T-cell (primary cell): ENCODE measurements around the gene ALDH4A1. TPM values are rescaled to one million over a fixed set of nuclear protein-coding genes. Genes with fewer than 3 reads are reported as not detected.

Experiments
- ATAC-seq, 4 experiments: fragments of 200-7000 bp in 3 of 4; fragments of 150-1000 bp in 1 of 4; cut with Tn5 transposase; replicated peaks in 1 of 4; 1 replicate in 3 of 4; 2 replicates in 1 of 4; pipeline ENCODE4 v1.10.0; 2021; ENCODE audit warnings: moderate library complexity in 3 of 4, mild to moderate bottlenecking in 2 of 4, moderate number of reproducible peaks in 1 of 4
- CTCF ChIA-PET, 2 donors: fragments of 300-600 bp; sonication (Branson Sonifier 250); formaldehyde crosslinking; loops; one replicate each; lab custom pipeline; 2022; ENCODE audit warnings: antibody characterized with exemption in 2 of 2; lab: Charles Lee
- POLR2A ChIA-PET, 2 donors: fragments of 300-600 bp; sonication (Branson Sonifier 250); formaldehyde crosslinking; loops; one replicate each; lab custom pipeline; 2022; ENCODE audit warnings: antibody characterized with exemption in 2 of 2; lab: Charles Lee
- DNase-seq, 35 experiments: peaks; one replicate each; pipeline versions ENCODE4 v3.0.0 to v3.0.0-alpha.2; 2013 to 2023
- H3K27ac ChIP-seq: one replicate; pipeline ENCODE4 v1.5.1; 2013; ENCODE audit warnings: low read length
- H3K27me3 ChIP-seq, 2 experiments: replicated peaks in 1 of 2; 1 replicate in 1 of 2; 2 replicates in 1 of 2; pipeline versions ENCODE4 v1.6.1 to v1.7.0; 2013; ENCODE audit warnings: low read length in 1 of 2, mixed read lengths in 1 of 2; ENCODE audit not compliant: control insufficient read depth in 2 of 2, insufficient read depth in 2 of 2; ENCODE audit errors: extremely low read depth in 1 of 2
- H3K36me3 ChIP-seq, 2 donors: 1 replicate in 1 of 2; 2 replicates in 1 of 2; pipeline versions ENCODE4 v1.6.1 to v1.7.0; 2013; ENCODE audit warnings: low read length in 1 of 2; ENCODE audit not compliant: control insufficient read depth in 2 of 2, insufficient read depth in 1 of 2; ENCODE audit errors: extremely low read depth in 1 of 2
- H3K4me1 ChIP-seq, 2 experiments: 1 replicate in 1 of 2; 2 replicates in 1 of 2; pipeline versions ENCODE4 v1.6.1 to v1.7.0; 2013; ENCODE audit warnings: low read length in 2 of 2, mixed read lengths in 1 of 2; ENCODE audit not compliant: insufficient read depth in 2 of 2, control insufficient read depth in 1 of 2; ENCODE audit errors: extremely low read depth in 1 of 2
- H3K4me3 ChIP-seq, 2 donors: 1 replicate in 1 of 2; 2 replicates in 1 of 2; pipeline versions ENCODE4 v1.5.1 to v1.7.0; 2013; ENCODE audit warnings: mild to moderate bottlenecking in 2 of 2, low read length in 1 of 2, moderate library complexity in 1 of 2; ENCODE audit not compliant: control insufficient read depth in 1 of 2; ENCODE audit errors: extremely low read depth in 1 of 2
- H3K9me3 ChIP-seq: 2 replicates; pipeline ENCODE4 v1.7.0; 2013
- H3K27ac Mint-ChIP-seq, 2 donors: one replicate each; pipeline ENCODE4 v1.8.0; 2020 to 2021; ENCODE audit warnings: mild to moderate bottlenecking in 2 of 2, mixed read lengths in 2 of 2
- H3K27me3 Mint-ChIP-seq, 2 donors: one replicate each; pipeline ENCODE4 v1.8.0; 2021 to 2022; ENCODE audit warnings: mixed read lengths in 2 of 2
- H3K36me3 Mint-ChIP-seq: one replicate; pipeline ENCODE4 v1.8.0; 2021; ENCODE audit warnings: mixed read lengths
- H3K4me1 Mint-ChIP-seq, 3 donors: one replicate each; pipeline ENCODE4 v1.8.0; 2020 to 2022; ENCODE audit warnings: mixed read lengths in 3 of 3, mild to moderate bottlenecking in 1 of 3
- H3K4me3 Mint-ChIP-seq, 3 donors: one replicate each; pipeline ENCODE4 v1.8.0; 2020 to 2022; ENCODE audit warnings: mild to moderate bottlenecking in 3 of 3, mixed read lengths in 3 of 3, moderate library complexity in 3 of 3
- H3K9me3 Mint-ChIP-seq, 3 donors: one replicate each; pipeline ENCODE4 v1.8.0; 2020 to 2022; ENCODE audit warnings: mixed read lengths in 3 of 3
- WGBS: methylation state at CpG from one replicate; pipeline ENCODE4 v1.1.5; 2013; ENCODE audit warnings: missing lambda C conversion rate; ENCODE audit not compliant: insufficient coverage; 5-methylcytosine and 5-hydroxymethylcytosine counted together
- total RNA-seq, 35 experiments: library from RNA in 6 of 35; stranded (reverse) in 6 of 35; fragments of 120-200 nt in 1 of 35; gene quantifications; one replicate each; pipeline versions ENCODE4 v1.2.1 to v1.2.4 and lab custom pipeline; 2013 to 2026

Gene ALDH4A1
- total RNA-seq, 5 donors from 2014 or later (not counting 1 experiment from before 2014, with no cell fraction given), result 0.85 to 2.8 (median 2.2) TPM

GRCh38 chr1:18929686-18930085 lies 27.3 kb upstream of the ALDH4A1 start:
- peaks cover 29 to 96% of the 10 kb centered on the region in 2 experiments for H3K4me1 ChIP-seq
- no peaks in the 10 kb centered on the region for H3K27me3 ChIP-seq
- H3K4me1 Mint-ChIP-seq, result peaks cover 86 to 93% (median 89%) of the 10 kb centered on the region in 3 donors
- no peaks in the 10 kb centered on the region for H3K9me3 Mint-ChIP-seq
- peaks cover 9% of the 10 kb centered on the region for H3K36me3 Mint-ChIP-seq
- ATAC-seq (no peak), DNase-seq (no peak)
- peak overlapping the region in 1 of 3 donors; percentile 37 for H3K4me3 Mint-ChIP-seq
- no peaks in the 10 kb centered on the region for H3K36me3 ChIP-seq
- ChIA-PET POLR2A (no interaction called here), CTCF (no interaction called here)
- H3K27ac Mint-ChIP-seq, result peak overlapping the region; percentile 97 to 98
- 88% methylated on average over 4 of the region's 7 CpGs for WGBS
- no peaks in the 10 kb centered on the region for H3K9me3 ChIP-seq
- no peaks in the 10 kb centered on the region for H3K27me3 Mint-ChIP-seq
- no peak overlapping the region for H3K4me3 ChIP-seq
- no peak overlapping the region for H3K27ac ChIP-seq

GRCh38 chr1:18928985-18929384 lies 26.6 kb upstream of the ALDH4A1 start:
- POLR2A ChIA-PET, result interaction anchor here in 1 of 2 donors (1.0 kb wide), 1 partner anchor 15 kb away, joined by 3 read pairs; no protein-coding TSS in a partner anchor
- no peaks in the 10 kb centered on the region for H3K27me3 Mint-ChIP-seq
- DNase-seq (no peak), ATAC-seq (no peak)
- Histone ChIP-seq H3K9me3 (no peaks in the 10 kb centered on the region), H3K27me3 (no peaks in the 10 kb centered on the region), H3K36me3 (no peaks in the 10 kb centered on the region), H3K4me1 (peaks cover 32 to 98% of the 10 kb centered on the region in 2 experiments), H3K27ac (peak overlapping the region; percentile 90), H3K4me3 (no peak overlapping the region)
- peak overlapping the region; percentile 97 to 98 for H3K27ac Mint-ChIP-seq
- H3K4me1 Mint-ChIP-seq, result peaks cover 85 to 94% (median 90%) of the 10 kb centered on the region in 3 donors
- peaks cover 9% of the 10 kb centered on the region for H3K36me3 Mint-ChIP-seq
- no peaks in the 10 kb centered on the region for H3K9me3 Mint-ChIP-seq
- CTCF ChIA-PET, result interaction anchor here in 1 of 2 donors (0.5 to 3.1 kb wide), 2 partner anchors 15 to 16 kb away, joined by 3 to 19 read pairs; no protein-coding TSS in a partner anchor
- 80% methylated on average over 1 of the region's 6 CpGs for WGBS
- peak overlapping the region in 2 of 3 donors; percentile 28 to 87 for H3K4me3 Mint-ChIP-seq

DNA sequence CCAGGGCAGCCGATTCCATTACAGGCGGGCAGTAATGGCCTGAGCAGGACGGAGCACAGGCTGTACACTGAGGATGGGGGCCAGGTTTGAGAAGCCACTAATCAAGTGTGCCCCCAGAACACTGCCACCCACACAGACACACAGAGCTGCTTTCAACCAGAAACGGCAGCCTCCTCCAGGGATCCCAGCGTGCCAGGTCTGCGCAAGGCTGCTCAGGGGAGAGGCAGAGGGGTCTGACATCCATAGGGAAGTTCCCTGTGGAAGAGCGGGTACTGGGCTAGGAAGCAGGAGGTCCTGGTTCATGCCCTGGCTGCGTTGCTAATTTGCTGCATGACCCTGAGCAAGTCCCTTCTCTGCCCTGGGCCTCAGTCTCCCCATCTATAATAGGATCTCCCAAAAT lies 26.1 kb upstream of the ALDH4A1 start:
- H3K27ac Mint-ChIP-seq, result peak overlapping the region; percentile 97 to 98
- H3K9me3 Mint-ChIP-seq, result no peaks in the 10 kb centered on the region
- H3K4me3 ChIP-seq, result peak overlapping the region; percentile 43 to 64

GRCh38 chr1:18927654-18928272 lies 25.4 kb upstream of the ALDH4A1 start:
- DNase-seq (peak in 18 of 35 experiments; percentile 14 to 72 (median 26)), ATAC-seq (peak; percentile 59 to 64 (median 63))
- H3K36me3 ChIP-seq, result peaks cover 0 to 1% of the 10 kb centered on the region in 2 donors
- H3K27ac ChIP-seq, result peak overlapping the region; percentile 90
- H3K4me3 Mint-ChIP-seq, result peak overlapping the region; percentile 79 to 87 (median 85)
- H3K36me3 Mint-ChIP-seq, result peaks cover 9% of the 10 kb centered on the region
- H3K27me3 Mint-ChIP-seq, result no peaks in the 10 kb centered on the region
- WGBS, result 0% methylated on average over 3 of the region's 12 CpGs
- H3K4me1 Mint-ChIP-seq, result peaks cover 93 to 95% (median 94%) of the 10 kb centered on the region in 3 donors
- ChIA-PET CTCF (interaction anchor here (1.0 to 3.1 kb wide), 6 partner anchors 15 to 32 kb away, joined by 4 to 21 read pairs (median 8); partner anchors contain the start of gene IFFO2 (in 1 of the 2)), POLR2A (interaction anchor here (0.5 to 1.5 kb wide), 8 partner anchors 9 to 258 kb away, joined by 3 to 13 read pairs (median 5); no protein-coding TSS in a partner anchor)
- no peaks in the 10 kb centered on the region for H3K9me3 ChIP-seq
- H3K4me3 ChIP-seq, result peak overlapping the region; percentile 43 to 64
- no peaks in the 10 kb centered on the region for H3K9me3 Mint-ChIP-seq
- no peaks in the 10 kb centered on the region for H3K27me3 ChIP-seq
- peaks cover 38 to 99% of the 10 kb centered on the region in 2 experiments for H3K4me1 ChIP-seq
- H3K27ac Mint-ChIP-seq, result peak overlapping the region; percentile 97 to 98

More for the DNA sequence above, 26.1 kb upstream of the ALDH4A1 start:
- 90% methylated on average over 2 of the region's 8 CpGs for WGBS
- Mint-ChIP-seq H3K4me3 (peak overlapping the region; percentile 79 to 87 (median 85)), H3K4me1 (peaks cover 91 to 95% (median 93%) of the 10 kb centered on the region in 3 donors), H3K27me3 (no peaks in the 10 kb centered on the region), H3K36me3 (peaks cover 9% of the 10 kb centered on the region)
- ChIA-PET POLR2A (interaction anchor here (1.0 to 1.5 kb wide), 2 partner anchors 16 to 22 kb away, joined by 3 to 13 read pairs; no protein-coding TSS in a partner anchor), CTCF (interaction anchor here in 1 of 2 donors (0.5 to 3.1 kb wide), 3 partner anchors 14 to 21 kb away, joined by 3 to 21 read pairs (median 19); no protein-coding TSS in a partner anchor)
- peak overlapping the region; percentile 90 for H3K27ac ChIP-seq
- peaks cover 36 to 98% of the 10 kb centered on the region in 2 experiments for H3K4me1 ChIP-seq
- H3K27me3 ChIP-seq, result no peaks in the 10 kb centered on the region
- DNase-seq, result no peak
- no peaks in the 10 kb centered on the region for H3K36me3 ChIP-seq
- H3K9me3 ChIP-seq, result no peaks in the 10 kb centered on the region
- no peak for ATAC-seq

DNA sequence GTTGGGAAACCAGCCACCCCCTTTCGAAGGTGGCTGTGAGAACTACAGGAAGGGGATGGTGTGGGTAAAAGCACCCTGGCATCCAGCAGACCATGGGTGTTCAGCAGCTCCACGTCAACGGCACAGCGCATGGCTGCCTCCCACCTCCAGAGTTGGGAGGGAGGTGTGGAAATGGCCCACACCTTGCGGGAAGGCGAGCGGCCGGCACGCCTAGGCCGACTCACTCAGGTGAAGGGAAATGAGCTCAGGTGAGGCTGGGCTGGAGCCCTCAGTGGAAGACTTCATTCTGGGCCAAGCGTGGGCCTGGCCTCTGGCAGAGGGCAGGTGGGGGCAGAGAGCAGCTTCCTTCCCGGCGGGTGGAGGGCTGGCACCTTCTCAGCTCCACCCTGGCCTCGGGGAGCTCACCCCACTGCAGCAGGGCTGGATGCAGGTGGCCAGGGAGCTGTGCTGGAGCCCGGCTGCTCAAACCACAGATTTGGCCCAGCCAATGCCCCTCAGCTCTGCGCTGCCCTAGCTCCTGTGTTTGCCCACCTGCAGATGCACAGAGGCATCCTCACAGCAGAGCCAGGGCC lies 24.8 kb upstream of the ALDH4A1 start:
- Mint-ChIP-seq H3K27ac (peak overlapping the region; percentile 97 to 98), H3K4me3 (peak overlapping the region; percentile 79 to 87 (median 85)), H3K9me3 (no peaks in the 10 kb centered on the region), H3K27me3 (no peaks in the 10 kb centered on the region), H3K4me1 (peaks cover 89 to 95% (median 93%) of the 10 kb centered on the region in 3 donors), H3K36me3 (peaks cover 9% of the 10 kb centered on the region)
- 1% methylated on average over 16 of the region's 16 CpGs for WGBS
- Histone ChIP-seq H3K36me3 (peaks cover 0 to 2% of the 10 kb centered on the region in 2 donors), H3K4me1 (peaks cover 38 to 99% of the 10 kb centered on the region in 2 experiments), H3K27ac (peak overlapping the region; percentile 90), H3K27me3 (no peaks in the 10 kb centered on the region), H3K4me3 (peak overlapping the region; percentile 43 to 64), H3K9me3 (no peaks in the 10 kb centered on the region)
- peak in 8 of 35 experiments; percentile 22 to 59 (median 34) for DNase-seq
- ChIA-PET CTCF (interaction anchor here (0.6 to 3.1 kb wide), 10 partner anchors 8 to 132 kb away, joined by 3 to 21 read pairs (median 7); partner anchors contain the start of gene IFFO2 (in 1 of the 2)), POLR2A (interaction anchor here (0.5 to 1.5 kb wide), 8 partner anchors 10 to 257 kb away, joined by 3 to 13 read pairs (median 6); no protein-coding TSS in a partner anchor)
- ATAC-seq, result peak; percentile 37 to 42 (median 40)
